Activated naive CD8-positive, alpha-beta T cell treated with anti-CD3 and anti-CD28 coated beads, Interleukin-2, amount 10 ng/mL, durations not matched to agents 7 days and 5 days (primary cell): ENCODE data around the gene TMEM88. TPM values are rescaled to one million over a fixed set of nuclear protein-coding genes. Genes with fewer than 3 reads are reported as not detected.
A peak's percentile ranks its signal among the peaks of the same experiment; 100 is the strongest.

Experiments used
- ATAC-seq: fragments of 150-1000 bp; cut with Tn5 transposase; one replicate; pipeline ENCODE4 v1.10.0; 2021; ENCODE audit warnings: low read depth, moderate library complexity
- POLR2A ChIA-PET: fragments of 350-600 bp; sonication (Branson Sonifier 250); formaldehyde crosslinking; loops from one replicate; lab custom pipeline; 2021; ENCODE audit warnings: antibody characterized with exemption; lab: Charles Lee
- DNase-seq: peaks from one replicate; pipeline ENCODE4 v3.0.0; 2021
- H3K27ac Mint-ChIP-seq: one replicate; pipeline ENCODE4 v1.8.0; 2022; ENCODE audit warnings: mild to moderate bottlenecking, mixed read lengths
- H3K27me3 Mint-ChIP-seq: one replicate; pipeline ENCODE4 v1.8.0; 2022; ENCODE audit warnings: mild to moderate bottlenecking, moderate library complexity, mixed read lengths
- H3K36me3 Mint-ChIP-seq: one replicate; pipeline ENCODE4 v1.8.0; 2021; ENCODE audit warnings: mild to moderate bottlenecking, mixed read lengths
- H3K4me1 Mint-ChIP-seq: one replicate; pipeline ENCODE4 v1.8.0; 2021; ENCODE audit warnings: mixed read lengths
- H3K4me3 Mint-ChIP-seq: one replicate; pipeline ENCODE4 v1.8.0; 2022; ENCODE audit warnings: mild to moderate bottlenecking, moderate library complexity, mixed read lengths
- H3K9me3 Mint-ChIP-seq: one replicate; pipeline ENCODE4 v1.8.0; 2021; ENCODE audit warnings: mixed read lengths
- total RNA-seq, 2 experiments: library from RNA; stranded (reverse); gene quantifications; one replicate each; pipeline ENCODE4 v1.2.3, GENCODE V29; 2021

TMEM88 gene
- total RNA-seq, 2 experiments from 2014 or later = 2.9 to 3.7 TPM

- no peaks in the 10 kb centered on the region for H3K27me3 Mint-ChIP-seq
- H3K4me3 Mint-ChIP-seq = no peak overlapping the region
- peaks cover 1% of the 10 kb centered on the region for H3K36me3 Mint-ChIP-seq
- H3K4me1 Mint-ChIP-seq = peaks cover 3% of the 10 kb centered on the region
- no peak overlapping the region for H3K27ac Mint-ChIP-seq
- POLR2A ChIA-PET = interaction anchor here (1.5 kb wide), 1 partner anchor 11 kb away, joined by 5 read pairs; no protein-coding TSS in a partner anchor
- H3K9me3 Mint-ChIP-seq = no peaks in the 10 kb centered on the region
- DNase-seq (no peak), ATAC-seq (no peak)
Measured at GRCh38 chr17:7881276-7882054, 26.6 kb downstream of the TMEM88 start.

DNA sequence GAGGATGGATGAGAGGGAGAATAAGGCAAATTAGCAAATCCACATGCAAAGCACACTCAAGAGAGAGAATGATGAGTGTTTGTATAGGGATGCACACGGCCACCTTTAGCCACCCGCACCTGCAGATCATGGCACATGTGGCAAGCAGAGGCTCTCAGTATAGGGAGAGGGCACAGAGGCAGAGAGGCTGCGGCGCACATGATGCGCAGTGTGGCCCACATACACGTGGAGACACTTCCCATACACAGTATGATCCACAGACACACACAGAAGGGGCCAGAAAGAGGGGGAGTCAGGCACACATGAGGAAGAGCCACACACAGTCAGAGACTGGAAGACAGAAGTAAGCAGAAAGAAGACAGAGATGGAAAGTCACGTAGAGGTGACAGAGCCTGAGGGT, 27.2 kb downstream of the TMEM88 start:
- Mint-ChIP-seq H3K9me3 (no peaks in the 10 kb centered on the region), H3K4me3 (no peak overlapping the region), H3K4me1 (peaks cover 4% of the 10 kb centered on the region), H3K27ac (no peak overlapping the region), H3K27me3 (no peaks in the 10 kb centered on the region), H3K36me3 (peaks cover 1% of the 10 kb centered on the region)
- ATAC-seq = no peak
- no peak for DNase-seq
- POLR2A ChIA-PET = interaction anchor here (1.3 to 1.5 kb wide), 2 partner anchors 12 to 13 kb away, joined by 3 to 5 read pairs; no protein-coding TSS in a partner anchor

DNA sequence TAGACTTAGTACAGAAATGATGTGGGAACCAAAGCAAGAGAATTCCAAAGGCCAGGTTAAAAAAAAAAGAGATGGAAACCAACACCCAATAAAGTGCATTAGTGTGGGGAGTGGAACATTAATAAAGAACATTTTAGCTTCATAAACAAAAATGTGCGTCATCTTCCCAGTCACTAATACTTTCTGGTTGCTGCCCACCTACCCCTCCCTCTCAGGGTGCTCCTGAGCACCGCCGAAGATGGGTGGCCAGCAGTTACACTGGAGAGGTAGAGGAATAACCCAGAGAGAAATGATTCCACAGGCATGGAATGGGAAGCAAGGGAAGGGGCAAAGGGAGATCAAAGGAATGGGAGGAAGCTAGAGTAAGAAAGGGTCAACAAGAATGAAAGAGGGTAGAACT, 27.8 kb downstream of the TMEM88 start:
- POLR2A ChIA-PET = interaction anchor here (1.1 to 1.5 kb wide), 3 partner anchors 13 to 25 kb away, joined by 3 to 5 read pairs (median 3); partner anchors contain the start of gene NAA38

GRCh38 chr17:7883781-7884386, 29.0 kb downstream of the TMEM88 start:
- Mint-ChIP-seq H3K27me3 (no peaks in the 10 kb centered on the region), H3K4me1 (peaks cover 4% of the 10 kb centered on the region), H3K9me3 (no peaks in the 10 kb centered on the region), H3K27ac (peak overlapping the region; percentile 73), H3K36me3 (no peaks in the 10 kb centered on the region), H3K4me3 (peak overlapping the region; percentile 77)
- DNase-seq (no peak), ATAC-seq (no peak)
- POLR2A ChIA-PET = interaction anchor here (1.0 kb wide), 1 partner anchor 403 kb away, joined by 3 read pairs; no protein-coding TSS in a partner anchor

More for the DNA sequence above, 27.8 kb downstream of the TMEM88 start:
- H3K36me3 Mint-ChIP-seq = no peaks in the 10 kb centered on the region
- H3K9me3 Mint-ChIP-seq = no peaks in the 10 kb centered on the region
- H3K4me1 Mint-ChIP-seq = peaks cover 4% of the 10 kb centered on the region
- H3K27me3 Mint-ChIP-seq = no peaks in the 10 kb centered on the region
- no peak for ATAC-seq
- H3K27ac Mint-ChIP-seq = no peak overlapping the region
- H3K4me3 Mint-ChIP-seq = no peak overlapping the region
- DNase-seq = no peak

GRCh38 chr17:7884581-7885366, 29.9 kb downstream of the TMEM88 start:
- POLR2A ChIA-PET = interaction anchor here (1.0 to 2.2 kb wide), 6 partner anchors 14 to 402 kb away, joined by 3 to 15 read pairs (median 6); partner anchors contain the start of genes CYB5D1, NAA38, TP53 and WRAP53
- peaks cover 3% of the 10 kb centered on the region for H3K36me3 Mint-ChIP-seq
- H3K27ac Mint-ChIP-seq = peak overlapping the region; percentile 88
- peaks cover 10% of the 10 kb centered on the region for H3K4me1 Mint-ChIP-seq
- H3K4me3 Mint-ChIP-seq = peak overlapping the region; percentile 78
- ATAC-seq (no peak), DNase-seq (no peak)
- H3K27me3 Mint-ChIP-seq = no peaks in the 10 kb centered on the region
- no peaks in the 10 kb centered on the region for H3K9me3 Mint-ChIP-seq

DNA sequence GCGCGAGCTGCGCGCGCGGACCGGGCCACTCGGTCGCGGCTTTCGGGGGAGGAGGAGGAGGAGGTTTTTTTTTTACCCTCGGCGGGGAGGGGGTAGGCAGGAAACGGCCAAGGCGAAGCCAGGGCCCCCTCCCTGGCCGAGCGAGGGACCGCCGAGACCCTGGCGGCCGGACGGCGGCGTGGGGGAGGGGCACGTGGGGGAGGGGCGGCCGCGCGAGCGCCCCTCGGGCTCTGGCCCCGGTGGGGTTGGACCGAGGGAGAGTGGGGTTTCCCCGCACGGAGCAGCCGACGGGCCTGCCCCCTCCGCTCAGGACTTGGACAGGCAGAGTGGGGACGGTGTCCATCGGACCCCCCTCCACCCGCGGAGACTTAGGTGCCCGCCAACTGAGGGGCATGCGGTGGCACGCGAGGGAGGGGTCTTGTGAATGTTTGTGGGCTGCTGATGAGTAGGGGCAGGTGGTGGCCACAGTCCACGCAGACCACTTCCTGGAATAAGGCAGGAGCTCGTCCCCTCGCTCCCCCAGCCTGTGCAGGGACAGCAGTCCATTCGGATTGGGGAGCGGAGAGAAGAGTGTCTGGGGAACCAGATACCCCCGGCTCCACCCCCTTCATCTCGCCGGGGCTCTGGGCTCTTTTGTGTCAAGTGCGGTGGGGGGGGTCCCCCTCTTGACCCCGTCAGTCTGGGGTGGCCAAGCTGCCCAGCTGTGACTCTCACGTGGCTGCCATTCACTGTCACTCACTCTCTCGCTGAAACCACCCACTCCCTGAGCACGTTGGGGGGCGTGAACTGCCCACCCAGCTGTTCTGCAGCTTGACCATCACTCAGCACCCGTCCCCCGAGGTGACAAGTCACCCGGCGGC, 30.7 kb downstream of the TMEM88 start:
- Mint-ChIP-seq H3K4me3 (peak overlapping the region; percentile 48), H3K36me3 (peaks cover 6% of the 10 kb centered on the region), H3K27me3 (no peaks in the 10 kb centered on the region), H3K27ac (peak overlapping the region; percentile 67), H3K9me3 (no peaks in the 10 kb centered on the region), H3K4me1 (peaks cover 10% of the 10 kb centered on the region)
- peak; percentile 75 for DNase-seq
- POLR2A ChIA-PET = interaction anchor here (0.7 to 2.2 kb wide), 9 partner anchors 15 to 337 kb away, joined by 4 to 15 read pairs (median 6); partner anchors contain the start of genes CNTROB, CYB5D1, NAA38 and TP53
- peak; percentile 8 for ATAC-seq

DNA sequence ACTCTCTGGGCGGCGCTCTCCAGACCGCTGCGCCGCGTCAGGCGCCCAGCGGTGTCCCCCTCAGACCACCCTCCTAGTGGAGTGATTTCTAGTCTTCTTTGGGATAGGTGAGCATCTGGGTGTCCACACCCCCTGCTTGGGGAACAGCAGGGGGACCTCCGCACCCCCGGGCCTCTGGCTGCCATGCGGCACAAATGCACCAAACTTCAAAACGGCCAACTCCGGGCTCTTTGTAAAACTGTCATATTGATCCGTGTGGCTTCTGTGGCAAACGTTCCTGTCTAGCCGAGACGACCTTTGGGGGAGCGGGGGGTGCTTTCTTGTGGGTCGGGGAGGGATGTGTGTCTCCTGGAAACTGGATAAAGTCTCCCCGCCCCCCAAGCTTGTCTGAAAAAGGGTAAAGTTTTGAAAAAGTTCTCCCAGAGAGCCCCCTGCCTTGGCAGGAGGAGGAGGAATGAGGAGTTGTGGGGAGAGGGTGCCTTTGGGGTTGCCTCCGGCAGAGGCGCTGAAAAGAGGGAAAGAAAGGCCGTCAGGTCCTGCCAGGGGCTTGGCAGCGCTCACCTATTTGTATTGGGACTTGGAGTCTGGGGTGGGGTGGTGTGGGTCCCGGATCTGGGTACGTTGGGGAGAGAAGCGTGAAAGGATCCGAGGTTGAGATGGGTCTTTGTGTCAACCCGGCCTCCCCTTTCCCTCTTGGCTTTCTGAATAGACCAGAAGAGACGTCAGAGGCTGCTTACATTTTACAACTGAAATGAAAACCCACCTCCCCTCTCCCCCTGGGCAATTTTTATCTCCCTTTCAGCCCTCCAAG, 31.6 kb downstream of the TMEM88 start:
- Mint-ChIP-seq H3K4me1 (peaks cover 10% of the 10 kb centered on the region), H3K27ac (no peak overlapping the region), H3K36me3 (peaks cover 9% of the 10 kb centered on the region), H3K27me3 (no peaks in the 10 kb centered on the region), H3K9me3 (no peaks in the 10 kb centered on the region), H3K4me3 (no peak overlapping the region)
- POLR2A ChIA-PET = interaction anchor here (0.7 to 2.2 kb wide), 9 partner anchors 16 to 336 kb away, joined by 4 to 15 read pairs (median 6); partner anchors contain the start of genes CNTROB, CYB5D1, NAA38 and TP53
- ATAC-seq = peak; percentile 8
- DNase-seq = peak; percentile 72

- ATAC-seq (no peak), DNase-seq (no peak)
- H3K4me1 Mint-ChIP-seq = peaks cover 10% of the 10 kb centered on the region
- POLR2A ChIA-PET = interaction anchor here (1.7 to 2.2 kb wide), 2 partner anchors 21 to 45 kb away, joined by 9 to 11 read pairs; partner anchors contain the start of genes CNTROB and TRAPPC1
- no peaks in the 10 kb centered on the region for H3K9me3 Mint-ChIP-seq
- peaks cover 11% of the 10 kb centered on the region for H3K36me3 Mint-ChIP-seq
- H3K27ac Mint-ChIP-seq = no peak overlapping the region
- H3K27me3 Mint-ChIP-seq = no peaks in the 10 kb centered on the region
- H3K4me3 Mint-ChIP-seq = no peak overlapping the region
Measured at GRCh38 chr17:7887038-7887481, 32.2 kb downstream of the TMEM88 start.

- Mint-ChIP-seq H3K27me3 (no peaks in the 10 kb centered on the region), H3K27ac (no peak overlapping the region), H3K36me3 (peaks cover 12% of the 10 kb centered on the region), H3K4me3 (no peak overlapping the region), H3K4me1 (peaks cover 11% of the 10 kb centered on the region), H3K9me3 (no peaks in the 10 kb centered on the region)
- DNase-seq (peak; percentile 80), ATAC-seq (peak; percentile 61)
- POLR2A ChIA-PET = no interaction called here
Measured at GRCh38 chr17:7887482-7888183, 32.8 kb downstream of the TMEM88 start.

DNA sequence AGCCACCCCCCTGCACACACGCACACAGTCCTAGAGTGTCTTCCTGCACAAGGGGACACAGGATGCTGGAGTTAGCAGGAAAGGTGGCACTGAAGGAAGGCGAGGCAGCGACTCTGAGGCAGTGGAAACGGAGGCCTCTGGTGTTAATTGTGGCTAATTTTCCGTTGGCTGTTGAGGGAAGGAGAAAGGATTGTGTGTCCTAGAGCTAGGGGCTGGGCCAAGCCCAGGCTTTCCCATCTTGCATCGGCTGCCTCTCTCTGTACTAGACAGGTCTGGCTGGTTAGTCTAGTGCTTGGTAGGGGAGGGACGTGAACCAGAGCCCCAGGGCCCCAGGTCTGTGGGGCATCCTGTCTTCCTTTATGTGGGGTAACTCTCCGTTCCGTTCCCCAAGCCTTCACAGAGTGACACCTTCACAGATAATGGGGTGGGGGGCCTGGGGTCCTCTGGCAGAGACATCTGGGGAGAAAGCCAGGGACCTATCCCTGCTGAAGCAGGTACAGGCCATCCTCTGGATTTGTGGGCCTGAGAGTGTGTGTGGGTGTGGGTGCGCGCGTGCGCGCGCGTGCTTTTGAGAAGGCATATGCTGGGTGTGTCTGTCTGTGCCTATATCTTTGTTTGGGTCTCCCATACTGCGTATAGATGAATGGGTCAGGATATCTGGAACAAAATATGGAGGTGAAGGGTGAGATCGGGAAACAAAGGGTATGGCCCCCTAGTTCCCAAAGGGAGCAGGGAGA, 33.5 kb downstream of the TMEM88 start, which contains the start of gene CHD3:
TSS of gene CHD3 (plus strand) at position 606 of the 737 bp plus-strand sequence. CDS start 212 bp downstream, outside the sequence.
- H3K4me1 Mint-ChIP-seq = peaks cover 11% of the 10 kb centered on the region
- DNase-seq (peak; percentile 58), ATAC-seq (peak; percentile 15)
- POLR2A ChIA-PET = no interaction called here
- no peaks in the 10 kb centered on the region for H3K27me3 Mint-ChIP-seq
- peaks cover 12% of the 10 kb centered on the region for H3K36me3 Mint-ChIP-seq
- no peak within 1 kb of the TSS for H3K27ac Mint-ChIP-seq
- no peak within 1 kb of the TSS for H3K4me3 Mint-ChIP-seq
- H3K9me3 Mint-ChIP-seq = no peaks in the 10 kb centered on the region
